Stimulated activated CD8-positive, alpha-beta memory T cell treated with anti-CD3 and anti-CD28 coated beads, Interleukin-15, amount 100 ng/mL, for 4 hours (primary cell): ENCODE data around the gene HERC3.

Source experiments
- DNase-seq, 2 donors: peaks; one replicate each; pipeline ENCODE4 v3.0.0-alpha.2; 2020; ENCODE audit warnings: low read depth in 2 of 2

The HERC3 gene

DNA sequence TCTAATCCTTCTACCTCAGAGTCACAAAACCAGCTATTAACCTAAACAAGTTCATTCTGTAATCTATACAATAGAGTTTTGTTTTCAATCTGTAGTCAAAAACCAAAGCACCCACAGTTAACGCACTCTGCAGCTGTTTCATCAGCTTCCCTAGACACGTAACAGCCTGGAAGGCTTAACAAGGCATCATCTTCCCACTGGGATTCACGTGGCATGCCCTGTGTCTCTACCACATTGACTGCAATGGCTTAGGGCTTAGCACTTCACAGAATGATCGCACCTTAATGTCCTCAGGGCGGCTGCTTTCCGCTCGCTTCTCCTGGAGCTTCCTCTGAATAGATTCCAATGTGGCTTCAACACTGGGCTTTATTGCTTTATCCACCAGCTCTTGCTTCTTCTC, 155.1 kb downstream of the HERC3 start:
- no peak for DNase-seq

DNA sequence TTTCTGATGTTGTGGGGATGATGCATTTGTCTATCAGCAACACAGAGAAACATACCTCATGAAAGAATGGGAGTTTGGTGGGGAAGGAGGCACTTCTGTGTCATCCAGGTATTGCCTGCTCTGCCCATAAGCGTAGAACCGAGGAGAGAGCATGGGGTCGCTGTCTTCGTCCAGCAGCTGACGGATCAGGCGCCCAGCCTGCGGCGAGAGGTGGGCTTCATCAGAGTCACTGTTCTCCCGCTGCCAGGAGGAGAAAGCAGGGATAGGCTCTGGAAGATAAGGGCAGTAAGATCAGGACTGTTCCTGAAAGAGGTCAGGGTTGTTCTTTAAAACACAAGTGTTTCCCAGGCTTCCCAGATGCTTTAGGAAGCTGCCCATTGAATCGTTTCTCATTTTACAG, 158.1 kb downstream of the HERC3 start:
- no peak for DNase-seq

DNA sequence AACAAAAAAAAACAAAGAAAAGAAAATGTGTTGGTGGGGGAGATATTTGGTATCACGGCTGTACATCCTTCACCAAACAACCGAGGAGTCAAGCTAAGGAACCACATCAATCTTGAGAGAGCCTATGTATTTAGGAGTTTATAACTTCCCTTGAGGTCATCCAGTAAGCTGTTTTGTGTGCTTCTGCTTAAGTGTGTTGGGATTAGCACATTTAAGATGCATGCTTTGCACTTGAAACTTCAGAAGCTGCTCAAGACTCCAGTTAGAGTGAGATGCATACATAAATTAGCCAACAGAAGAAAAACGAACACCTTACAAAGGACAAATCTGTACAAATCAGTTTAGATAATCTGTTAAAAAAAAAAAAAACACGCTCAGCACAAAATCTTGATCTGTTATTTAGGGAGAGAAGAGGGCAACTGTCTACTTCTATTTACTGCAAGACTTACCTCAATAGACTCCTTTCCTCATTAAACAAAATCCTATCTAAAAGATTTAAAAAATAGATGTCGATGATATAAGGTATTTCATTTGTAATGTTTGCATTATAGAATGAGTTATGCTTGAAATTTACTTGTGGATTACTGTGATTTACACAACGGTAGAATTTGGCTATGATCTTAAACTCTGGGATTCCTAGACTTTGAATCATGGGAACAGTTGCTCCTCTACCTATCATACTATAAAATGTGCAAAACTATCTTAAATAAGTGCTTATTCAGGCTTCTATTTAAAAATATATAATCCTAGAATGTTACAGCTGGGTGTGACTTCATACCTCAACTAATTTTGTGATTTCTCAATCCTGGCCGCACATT, 159.2 kb downstream of the HERC3 start:
- DNase-seq: no peak

DNA sequence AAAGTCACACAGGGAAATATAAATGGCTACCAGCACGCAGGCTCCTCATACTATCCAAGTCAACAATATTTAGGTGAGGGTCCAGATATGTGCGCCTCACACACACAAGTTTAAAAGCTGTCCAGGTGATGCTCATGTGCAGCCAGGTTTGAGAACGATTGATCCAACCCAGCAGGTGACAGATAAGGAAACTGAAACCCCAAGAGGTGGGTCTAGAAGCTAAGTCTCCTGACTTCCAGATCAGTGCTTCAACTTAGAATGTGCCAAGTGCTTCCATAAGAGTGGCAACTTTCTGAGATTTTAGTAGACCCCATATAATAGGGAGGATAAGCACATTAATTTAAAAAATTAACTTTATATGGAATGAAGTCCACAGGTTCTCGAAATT, 159.8 kb downstream of the HERC3 start:
- DNase-seq: no peak

DNA sequence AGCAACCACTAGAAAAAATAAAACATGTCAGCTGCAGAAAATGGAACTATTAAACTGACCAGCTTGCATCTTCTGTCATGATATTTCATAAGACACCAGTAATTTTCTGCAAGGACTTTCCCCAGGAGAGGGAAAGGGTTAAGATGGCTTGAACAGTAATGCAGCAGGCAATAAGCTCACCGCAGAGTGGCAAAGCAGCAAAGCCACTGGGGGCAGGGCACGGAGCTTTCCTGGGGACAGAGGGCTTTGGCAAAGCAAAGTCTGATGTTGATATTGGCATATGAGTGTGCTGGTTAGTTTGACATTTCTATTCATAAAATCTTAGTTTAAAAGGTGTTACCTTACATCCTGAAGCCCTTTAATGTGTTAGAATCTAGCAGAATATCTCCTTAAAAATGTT, 160.5 kb downstream of the HERC3 start:
- no peak for DNase-seq

DNA sequence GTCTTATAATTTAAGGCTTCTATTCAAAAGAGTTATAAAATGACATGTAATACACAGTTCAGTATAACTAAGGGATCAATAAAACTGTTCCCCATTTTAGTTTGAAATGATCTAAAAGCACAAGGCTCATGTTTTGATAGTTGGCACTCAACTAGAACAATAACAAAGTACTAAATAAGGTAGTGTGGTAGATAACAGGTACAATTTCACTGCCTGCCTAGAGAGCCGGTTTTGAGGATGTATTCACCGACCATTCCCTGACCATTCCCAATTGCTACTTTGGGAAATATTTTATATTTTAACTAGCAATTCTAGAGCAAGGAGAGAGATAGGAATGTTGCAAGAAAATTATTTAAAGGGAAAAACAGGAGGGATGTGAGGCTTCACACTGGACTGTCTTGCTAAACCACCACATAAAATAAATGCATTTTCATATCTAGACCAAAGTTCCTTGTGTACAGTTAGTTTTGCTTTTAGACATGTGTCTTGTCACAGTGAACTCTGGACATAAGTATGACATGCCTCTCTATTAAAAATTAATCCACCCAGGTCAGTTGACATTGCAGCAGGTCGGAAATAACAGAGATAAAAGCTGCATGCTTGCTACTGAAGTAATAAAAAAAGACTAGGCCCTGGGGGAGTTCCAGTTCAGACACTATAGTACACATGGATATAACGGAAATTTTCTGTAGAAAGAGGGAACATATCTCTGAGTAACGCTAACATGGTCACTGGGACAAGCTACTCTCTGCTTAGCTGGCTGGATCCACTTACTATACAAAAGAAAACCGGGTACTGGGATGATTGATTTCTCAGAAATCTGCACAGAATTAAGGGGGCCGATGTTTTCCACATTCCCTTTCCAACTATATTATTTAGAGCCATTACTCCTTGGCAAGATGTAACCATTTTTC, 161.6 kb downstream of the HERC3 start:
- DNase-seq: no peak

DNA sequence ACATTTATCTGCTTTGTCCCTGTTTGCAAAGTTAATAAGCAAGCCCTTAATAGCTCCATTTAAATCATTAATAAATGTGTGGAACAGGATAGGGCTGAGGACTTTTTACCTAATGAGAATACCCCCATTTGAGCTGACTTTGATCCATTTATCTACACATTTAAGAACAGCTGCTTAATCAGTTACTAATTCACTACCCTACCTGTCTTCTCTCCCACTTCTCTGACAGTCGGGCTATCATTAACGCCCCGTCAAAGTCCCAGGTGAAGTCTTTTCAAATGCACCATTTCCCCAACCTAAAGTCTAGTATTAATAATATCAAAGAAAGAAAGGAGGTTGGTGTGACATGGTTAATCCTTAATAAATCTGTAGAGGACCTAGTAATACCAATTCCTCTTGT, 162.5 kb downstream of the HERC3 start:
- no peak for DNase-seq

DNA sequence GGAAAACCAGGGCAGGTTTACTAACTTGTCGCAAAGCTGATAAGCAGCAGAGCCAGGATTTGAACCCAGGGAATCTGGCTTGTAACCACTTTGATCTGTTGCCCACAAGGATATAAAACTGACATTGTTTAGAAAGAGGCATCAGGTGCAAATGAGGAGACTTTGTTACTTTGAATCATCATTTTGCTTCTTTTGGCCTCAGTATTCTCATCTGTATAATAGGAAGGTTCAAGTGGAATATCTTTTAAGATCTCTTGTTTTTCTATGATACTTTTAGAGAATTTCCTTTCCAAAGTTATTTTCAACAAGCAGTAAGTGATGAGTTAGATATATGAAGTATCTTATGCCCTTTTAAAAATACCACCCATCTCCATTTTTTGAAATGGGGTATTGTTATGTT, 163.2 kb downstream of the HERC3 start:
- DNase-seq: no peak

DNA sequence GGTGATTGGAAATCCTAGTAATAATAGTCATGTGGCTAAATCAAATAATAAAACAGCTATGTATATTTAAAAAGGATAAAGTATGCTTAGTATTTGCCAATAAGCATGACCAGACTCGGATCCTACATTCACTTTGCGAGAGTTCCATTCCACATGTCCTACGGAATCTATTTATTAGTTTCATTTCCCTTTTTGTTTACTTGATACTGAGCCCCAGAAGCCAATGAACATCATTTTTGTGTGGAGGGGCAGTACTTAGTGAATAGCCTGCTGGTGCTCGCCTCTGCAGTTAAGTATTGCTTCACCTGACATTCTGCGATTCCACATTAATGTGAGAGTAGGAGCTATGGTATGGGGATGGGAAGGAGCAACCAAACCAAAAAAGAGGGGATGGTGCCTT, 163.9 kb downstream of the HERC3 start:
- no peak for DNase-seq

DNA sequence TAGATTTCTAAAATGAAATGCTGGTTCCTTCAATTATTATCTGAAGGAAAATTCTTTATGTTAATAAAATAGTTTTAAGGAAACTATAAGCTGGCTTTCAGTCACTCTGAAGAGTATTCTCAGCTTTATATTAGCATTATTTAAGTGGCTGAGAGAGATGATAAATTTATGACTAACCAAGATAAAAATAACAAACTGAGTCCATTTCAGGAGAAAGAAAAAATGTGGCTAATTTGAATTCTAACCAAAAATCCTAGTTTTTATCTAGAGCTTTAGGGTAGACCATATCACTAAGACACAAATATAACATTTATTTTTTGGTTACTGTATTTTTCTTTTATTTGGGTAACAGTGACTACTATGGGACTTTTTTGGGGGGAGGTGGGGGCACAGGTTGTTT, 164.8 kb downstream of the HERC3 start:
- no peak for DNase-seq

DNA sequence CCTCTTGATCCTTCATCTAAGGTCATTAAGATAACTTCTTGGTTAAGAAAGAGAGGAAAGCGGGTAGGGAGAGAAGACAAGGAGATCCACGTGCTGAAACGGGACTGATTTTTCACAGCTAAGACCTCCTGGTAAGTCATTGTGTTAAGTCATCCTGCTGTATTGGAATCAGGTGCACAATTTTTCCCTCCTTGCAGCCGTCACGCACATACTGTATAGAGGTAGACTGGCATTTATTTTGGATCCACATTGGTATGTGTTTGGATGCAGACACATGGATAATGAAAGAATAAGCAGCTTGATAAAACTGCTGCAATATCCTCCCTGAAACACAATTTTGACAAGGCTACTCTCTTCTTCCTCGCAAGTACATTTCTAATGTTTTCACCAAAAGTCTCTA, 165.5 kb downstream of the HERC3 start:
- no peak for DNase-seq
